Germinal center (tissue), 1 donor: ENCODE measurements around the gene P3H2.

Experiments used
- DNase-seq: peaks from one replicate; pipeline ENCODE4 v3.0.0; 2012; ENCODE audit warnings: mixed read lengths, low spot score

P3H2 gene

DNA sequence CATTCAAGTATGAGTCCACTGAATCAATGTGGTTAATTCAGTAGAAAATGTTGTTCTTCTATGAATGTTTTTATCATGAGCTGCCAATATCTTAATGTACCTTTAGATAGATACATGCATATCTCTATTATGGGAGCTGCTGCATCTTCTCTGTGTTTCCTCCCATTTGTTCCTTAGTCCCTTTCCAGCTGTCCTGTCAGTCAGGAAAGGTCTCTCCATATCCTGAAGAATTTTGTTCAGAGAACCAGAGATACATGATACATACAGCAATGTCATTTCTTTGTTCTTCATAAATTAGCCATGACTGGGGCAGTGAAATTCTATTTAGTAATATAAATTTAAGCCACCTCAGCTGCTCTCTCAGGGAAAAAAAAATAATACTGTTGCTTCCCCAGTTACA lies 103.7 kb downstream of the P3H2 start:
- no peak for DNase-seq

DNA sequence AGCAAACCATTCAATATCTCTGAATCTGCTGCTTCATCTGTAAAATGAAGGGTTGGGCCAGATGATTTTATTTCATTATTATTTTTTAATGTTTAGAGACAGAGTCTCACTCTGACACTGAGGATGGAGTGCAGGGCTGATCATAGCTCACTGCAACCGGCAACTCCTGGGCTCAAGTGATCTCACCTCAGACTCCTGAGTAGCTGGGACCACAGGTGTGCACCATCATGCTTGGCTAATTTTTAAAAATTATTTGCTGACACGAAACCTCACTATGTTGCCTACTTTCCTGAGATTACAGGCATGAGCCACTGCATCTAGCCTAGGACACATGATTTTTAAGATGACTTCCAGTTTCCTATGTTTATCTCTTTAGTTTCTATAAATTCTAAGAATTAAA lies 105.8 kb downstream of the P3H2 start:
- DNase-seq, result no peak

DNA sequence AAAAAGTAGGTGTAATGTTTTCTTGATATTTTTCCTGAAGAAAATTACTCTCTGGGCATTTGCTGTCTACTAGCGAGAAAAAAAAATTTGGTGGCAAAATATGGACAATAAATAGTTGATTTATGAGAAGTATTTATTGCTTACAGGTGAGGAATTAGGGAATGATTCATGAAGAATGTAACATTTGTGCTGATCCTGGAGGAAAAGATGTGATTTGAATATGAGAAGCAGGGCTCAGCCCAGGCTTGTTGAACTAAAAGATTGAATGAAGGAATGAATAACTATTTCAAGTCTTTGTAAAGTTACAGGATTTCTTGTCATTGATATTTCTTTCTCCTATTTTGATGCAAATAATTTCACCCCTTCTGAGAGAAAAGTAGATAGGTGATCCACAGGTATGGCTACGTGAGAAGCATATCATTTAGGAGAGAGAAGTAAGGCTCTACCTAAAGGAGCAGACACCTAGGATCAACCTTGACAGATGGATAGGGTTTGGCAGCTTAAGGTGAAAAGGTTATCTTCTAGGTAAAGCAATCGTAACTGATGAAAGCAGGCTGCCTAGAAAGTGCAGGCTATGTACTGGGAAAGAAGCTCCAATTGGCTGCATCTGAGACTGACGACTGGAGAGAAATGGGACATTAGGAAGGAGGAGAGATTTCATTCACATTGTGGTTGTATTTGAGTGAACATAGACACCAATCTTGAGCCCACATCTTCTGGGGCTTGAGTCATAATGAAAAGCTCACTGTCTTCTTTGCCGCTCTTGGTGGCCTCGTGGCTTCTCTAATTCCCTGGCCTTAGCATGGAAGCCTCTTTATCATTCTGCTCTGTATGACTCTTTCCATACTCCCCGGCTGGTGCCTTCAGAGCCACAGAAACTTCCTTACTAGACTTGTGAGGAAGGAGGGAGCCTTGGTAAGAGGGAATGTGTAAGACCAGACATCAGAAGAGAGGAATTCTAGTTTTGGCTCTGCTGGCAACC lies 106.5 kb downstream of the P3H2 start:
- no peak for DNase-seq

DNA sequence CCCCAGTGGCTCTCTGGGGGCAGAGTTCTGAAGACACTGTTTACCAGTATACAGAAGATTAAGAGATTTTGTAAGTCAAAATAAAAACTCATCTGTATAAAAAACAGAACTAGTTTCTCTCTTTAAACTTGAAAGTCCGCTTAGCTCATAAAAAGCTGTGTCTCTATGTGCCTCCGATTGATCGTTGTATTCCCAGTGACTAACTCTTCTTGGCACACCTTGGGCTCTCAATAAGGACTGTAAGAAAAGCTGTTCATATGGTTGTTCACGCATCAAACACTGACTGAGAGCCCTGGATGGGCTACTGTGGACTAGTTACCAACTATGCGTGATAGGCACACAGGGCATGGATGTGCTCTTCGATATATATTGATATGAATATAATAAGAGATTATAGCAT lies 107.9 kb downstream of the P3H2 start:
- no peak for DNase-seq

DNA sequence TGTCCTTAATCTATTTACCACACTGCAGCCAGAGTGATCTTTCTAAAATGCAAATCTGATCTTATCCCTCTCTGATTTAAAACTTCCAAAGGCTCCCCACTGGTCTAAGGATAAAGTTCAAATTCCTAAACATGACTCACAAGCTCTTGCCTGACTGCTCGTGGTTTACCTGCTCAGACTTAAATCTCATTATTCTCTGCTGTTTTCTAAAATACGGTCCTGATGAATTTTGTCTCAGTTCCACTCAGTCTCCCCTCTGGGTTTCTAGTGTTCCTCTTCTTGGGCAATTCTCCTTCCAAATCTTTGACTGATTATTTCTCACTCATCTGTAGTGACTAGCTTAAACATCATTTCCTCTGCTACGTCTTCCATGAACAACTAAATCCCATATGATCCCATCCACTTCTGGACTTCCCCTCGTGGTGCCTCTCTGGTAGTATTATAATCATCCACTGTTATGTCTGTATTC lies 108.3 kb downstream of the P3H2 start:
- no peak for DNase-seq

DNA sequence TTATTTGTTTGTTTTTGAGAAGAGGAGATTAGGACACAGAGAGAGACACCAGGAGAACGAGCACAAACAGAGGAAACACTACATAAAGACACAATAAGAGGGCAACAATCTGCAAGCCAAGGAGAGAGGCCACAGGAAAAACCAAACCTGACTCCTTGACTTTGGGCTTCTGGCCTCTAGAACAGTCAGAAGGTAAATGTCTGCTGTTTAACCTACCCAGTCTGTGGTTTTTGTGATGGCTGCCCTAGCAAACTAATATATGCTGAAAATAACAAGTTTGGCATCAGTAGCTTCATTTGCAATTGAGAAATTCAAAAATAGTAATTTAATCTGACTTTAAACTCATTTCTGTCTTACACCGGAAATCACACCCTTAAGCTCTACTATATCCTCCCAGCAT lies 110.2 kb downstream of the P3H2 start:
- no peak for DNase-seq

DNA sequence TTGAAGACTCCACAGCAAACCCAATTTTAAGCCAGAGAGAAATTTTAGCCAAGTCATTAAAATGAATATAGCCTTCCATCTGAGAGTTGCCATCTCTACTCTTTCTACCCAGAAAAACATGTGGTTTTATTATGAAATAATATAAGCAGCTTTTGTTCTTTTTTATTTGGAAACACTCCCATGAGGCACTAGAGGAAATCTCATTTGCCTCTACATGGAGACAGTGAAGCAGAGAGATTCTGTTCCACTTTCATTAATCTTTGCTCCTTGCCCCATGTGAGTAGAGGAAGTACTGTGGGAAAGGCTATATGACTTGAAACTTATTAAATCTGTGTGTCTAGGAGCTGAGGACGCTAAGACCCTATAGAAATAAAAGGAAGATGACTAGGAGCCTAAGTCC lies 111.1 kb downstream of the P3H2 start:
- no peak for DNase-seq

DNA sequence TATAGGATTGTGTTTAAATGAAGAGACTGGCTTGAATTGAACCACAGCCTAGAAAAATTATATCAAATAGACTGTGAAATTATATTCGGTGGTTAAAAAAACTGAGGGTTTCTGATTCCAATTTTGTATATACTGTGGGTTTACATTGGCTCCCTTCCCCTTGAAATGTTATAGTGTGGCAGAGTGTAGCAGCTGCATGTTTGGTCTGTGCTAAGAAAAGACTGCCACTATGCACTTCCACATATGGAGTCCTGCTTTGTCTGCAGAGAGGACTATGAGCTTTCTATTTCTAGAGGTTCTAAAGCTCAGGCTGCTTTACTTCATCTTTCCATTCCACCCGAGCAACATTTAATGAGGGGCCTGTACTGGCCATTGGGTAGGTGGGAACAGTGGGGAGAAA lies 112.3 kb downstream of the P3H2 start:
- DNase-seq, result no peak

DNA sequence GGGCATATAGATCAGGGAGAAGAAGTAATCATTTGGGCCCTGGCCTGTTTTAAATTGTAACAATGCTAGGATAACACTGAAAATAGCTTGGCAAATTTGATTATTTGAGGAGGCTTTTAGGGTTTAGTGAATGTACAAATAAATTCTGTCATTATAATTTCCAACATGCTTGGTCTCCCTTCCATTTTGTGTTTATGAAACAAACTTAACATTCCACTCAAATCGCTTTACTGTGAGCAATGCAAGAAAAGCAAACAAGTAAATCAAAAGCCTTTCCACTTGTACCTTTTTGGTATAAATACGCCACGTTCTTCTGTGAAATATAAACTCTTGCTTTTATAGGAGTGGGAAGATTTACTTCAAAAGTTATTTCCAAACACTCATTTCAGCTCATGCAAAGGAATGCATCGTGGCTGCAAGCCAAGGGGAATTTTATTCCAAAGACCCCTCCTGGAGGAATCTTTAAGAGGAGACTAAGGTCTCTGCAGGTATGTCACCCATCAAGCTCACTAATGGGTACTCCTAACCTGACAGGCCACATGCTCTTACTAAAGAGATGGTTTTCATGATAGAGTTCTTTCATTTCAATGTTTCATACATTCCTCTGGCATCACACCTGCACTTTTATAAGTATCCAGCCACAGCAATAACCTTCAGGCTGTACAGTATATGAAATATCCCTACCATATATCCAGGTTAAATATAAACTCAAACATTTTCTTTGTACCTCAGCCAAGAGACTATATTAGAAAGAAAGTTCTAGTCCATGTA lies 115.2 kb downstream of the P3H2 start:
- no peak for DNase-seq

DNA sequence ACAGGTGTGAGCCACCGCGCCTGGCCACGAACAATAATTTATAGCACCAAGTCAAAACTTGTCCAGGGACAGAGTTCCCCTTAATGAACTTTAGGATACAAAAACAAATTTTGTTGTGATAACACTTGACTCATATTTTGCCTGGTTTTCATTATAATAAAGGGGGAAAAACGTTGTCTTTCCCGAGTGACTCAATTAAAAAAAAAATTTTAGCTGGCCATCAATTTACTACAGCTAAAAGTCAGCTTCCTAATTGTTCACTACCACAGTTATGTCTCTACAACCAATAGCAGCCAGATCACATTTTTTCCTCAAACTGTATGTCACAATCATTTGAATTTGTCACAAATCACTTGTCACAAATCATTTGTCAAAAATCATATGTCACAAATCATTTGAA lies 116.0 kb downstream of the P3H2 start:
- no peak for DNase-seq

DNA sequence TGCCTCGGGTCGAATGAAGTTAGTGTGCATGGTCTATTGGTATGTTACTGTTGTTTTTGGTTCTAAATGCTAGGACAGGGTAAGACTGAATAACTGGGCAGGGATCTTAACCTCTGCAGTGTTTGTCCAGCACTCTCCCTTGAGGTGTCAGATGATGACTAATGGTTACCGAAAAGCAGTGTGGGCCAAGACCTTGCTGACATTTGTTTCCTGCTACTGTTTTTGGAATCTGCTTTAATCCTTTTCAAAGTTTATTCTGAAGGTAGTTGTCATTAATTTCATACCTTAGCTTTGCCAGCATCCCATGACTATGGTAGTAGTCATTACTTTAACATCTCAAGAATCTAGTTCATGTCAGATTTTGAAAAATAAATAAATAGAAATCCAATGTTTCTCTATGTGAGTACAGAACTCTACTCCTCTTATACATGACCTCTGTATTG lies 117.0 kb downstream of the P3H2 start:
- no peak for DNase-seq

DNA sequence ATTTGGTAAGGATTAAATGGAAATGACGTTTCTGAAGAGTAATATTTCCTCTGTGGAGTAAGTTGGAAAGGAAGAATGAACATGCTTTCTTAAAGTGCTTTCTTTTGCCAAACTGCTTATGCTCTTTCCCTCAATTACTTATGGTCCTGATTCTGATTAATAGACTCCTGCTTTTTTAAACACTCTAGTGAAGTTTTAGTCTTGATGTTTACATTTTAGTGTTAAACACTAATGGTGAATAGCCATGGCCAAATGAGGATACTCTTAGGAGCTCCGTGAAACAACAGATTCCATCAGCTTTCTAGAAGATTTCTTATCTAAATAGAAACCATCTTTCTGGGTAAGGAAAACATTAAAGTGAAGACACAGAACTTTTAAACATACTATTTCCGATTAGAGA lies 117.6 kb downstream of the P3H2 start:
- no peak for DNase-seq

DNA sequence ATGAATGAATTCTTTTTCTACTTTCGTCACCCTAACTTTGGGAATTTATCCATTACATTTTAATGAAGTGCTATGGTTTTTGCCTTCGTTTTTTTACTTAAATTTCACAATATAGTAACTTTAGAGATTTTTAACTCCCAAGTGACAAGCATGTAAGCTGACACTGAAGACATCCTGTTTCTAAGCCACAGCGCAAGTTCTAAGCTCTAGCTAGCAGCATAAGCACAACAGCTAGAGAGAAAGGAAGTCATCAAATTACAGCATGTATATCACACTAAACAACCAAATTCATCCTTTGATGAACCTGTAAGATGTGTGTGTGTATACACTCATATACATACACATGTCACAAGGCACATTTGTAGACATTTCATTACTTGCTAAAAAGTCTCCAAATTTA lies 119.3 kb downstream of the P3H2 start:
- no peak for DNase-seq

DNA sequence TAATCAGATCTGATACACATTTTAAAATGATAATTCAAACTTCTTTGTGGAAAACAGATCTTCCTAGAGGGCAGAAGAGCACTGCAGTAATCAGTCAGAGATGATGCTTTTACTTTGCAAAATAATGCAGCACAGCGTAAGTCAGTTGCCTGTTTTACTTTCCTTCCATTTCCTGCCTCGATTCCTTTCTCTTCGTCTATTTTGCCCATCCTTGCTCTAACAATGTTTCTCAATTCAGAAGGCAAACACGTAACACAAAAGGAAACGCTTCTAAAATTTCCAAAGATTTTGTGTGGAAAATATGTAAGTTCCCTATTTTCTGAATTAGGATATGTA lies 119.9 kb downstream of the P3H2 start:
- DNase-seq, result no peak

DNA sequence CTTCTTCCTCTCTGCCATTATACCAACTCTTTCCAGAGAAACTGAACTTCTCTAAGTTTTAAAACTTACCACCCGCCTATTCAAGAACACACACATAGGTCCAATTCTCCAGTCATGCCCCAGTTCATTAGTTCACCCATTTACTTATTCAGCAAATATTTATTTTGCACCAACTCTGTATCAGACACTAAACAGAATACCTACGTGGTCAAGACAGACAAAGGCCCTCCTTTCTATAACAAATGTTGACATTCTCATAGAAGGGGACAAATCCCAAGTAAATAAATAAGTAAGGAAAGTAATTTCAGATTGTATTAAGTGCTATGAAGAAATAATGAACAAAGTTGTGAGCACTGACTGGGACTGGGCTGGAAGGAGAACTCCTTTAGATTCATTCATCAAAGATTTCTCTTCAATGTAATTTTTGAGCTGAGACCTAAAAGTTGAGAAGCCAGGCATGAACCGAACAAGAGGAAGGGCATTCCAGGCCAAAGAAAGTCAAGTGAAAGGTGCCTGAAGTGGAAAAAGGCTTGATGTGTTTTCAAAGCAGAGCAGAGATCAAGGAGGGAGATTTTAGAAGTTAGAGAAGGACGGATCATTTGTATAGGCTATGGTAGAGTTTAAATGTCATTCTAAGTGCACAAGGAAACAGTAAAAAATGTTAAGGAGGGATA lies 120.4 kb downstream of the P3H2 start:
- DNase-seq, result no peak

DNA sequence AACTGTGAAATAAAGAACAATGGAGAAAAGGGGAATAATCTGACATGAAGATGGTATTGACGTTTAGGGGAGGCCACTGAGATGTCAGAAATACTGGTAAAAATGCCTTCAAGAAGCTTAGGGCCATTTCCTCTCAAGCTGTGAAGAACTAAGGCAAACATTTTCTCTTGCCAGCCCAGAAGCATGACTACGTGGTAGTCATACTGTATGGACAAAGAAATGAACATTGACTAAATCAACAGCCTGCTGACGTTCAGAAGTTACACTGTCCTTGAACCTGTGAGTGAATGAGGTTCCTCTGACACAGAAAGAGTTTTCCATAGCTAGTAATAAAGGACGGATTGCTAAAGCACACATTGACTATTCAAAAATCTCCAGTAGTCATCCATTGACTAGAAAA lies 121.0 kb downstream of the P3H2 start:
- DNase-seq, result no peak

DNA sequence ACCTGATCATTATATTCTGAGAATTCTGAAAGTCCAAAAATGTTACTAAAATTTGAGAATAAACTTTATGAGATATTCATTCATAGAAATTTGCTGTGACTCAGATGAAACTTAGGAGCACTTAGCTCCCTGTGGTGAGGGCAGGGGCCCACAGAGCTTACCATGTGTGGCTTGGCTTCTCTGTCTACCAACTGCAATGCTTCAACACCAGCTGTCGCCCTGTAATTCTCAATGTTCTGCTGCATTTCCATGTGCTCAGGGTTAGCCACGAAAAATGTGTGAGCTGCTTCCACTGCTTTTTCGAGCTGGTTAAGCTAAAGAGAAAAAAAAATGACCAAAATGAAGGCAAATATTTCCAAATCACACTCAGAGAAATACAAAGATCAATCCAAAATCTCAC lies 125.6 kb downstream of the P3H2 start:
- DNase-seq, result no peak

DNA sequence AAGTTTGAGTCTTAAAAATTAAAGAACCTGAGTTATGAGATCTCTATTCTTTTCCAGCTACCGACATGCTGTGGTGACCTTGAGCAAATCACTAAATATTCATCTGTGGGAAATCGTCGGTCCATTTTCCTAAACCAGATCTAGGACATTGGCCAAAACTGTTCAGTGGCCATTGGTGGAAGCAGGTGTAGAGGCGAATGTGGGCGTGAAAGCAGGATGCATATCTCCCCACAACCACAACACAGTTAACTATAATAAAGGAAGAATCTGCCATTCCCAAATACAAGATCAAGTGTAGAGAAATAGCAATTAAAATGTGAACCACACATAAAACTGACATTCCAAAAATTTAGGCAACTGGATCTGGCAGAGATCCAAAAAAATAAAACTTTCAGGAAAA lies 129.9 kb downstream of the P3H2 start:
- no peak for DNase-seq

DNA sequence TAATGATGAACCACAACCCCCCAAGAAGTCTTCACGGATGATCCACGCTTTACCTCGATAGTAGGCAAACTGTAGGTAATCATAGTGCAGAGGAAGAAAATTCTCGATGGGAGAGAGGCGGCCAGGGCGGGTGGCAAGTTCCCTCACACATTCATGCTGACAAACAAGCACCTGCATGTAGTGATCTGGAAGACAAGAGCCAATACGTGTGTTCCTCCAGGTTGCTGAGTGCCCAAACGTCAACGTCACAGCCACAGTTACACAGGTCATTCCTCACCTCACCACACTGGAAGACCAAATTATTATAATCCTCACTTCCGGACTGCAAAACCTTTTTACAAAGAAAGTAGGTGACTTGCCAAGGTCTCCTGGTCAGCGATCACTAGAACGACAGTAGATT lies 131.8 kb downstream of the P3H2 start:
- DNase-seq, result no peak

DNA sequence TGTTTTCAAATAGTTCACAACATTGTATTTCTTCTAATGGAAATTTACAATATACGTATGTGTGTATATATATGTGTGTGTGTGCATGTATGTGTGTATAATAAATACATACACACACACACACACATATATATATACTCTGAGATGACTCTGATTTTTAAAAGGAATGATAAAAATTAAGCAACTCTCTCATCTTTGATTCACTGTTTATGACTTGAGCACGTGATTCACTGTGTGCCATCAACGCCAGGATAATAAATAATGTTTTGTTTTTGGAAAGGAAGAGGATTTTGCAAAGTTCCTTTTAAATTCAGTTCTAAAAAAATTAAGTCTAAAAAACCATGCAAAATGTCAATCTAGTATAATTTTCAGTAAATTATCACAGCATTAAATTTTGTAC lies 132.4 kb downstream of the P3H2 start:
- no peak for DNase-seq

DNA sequence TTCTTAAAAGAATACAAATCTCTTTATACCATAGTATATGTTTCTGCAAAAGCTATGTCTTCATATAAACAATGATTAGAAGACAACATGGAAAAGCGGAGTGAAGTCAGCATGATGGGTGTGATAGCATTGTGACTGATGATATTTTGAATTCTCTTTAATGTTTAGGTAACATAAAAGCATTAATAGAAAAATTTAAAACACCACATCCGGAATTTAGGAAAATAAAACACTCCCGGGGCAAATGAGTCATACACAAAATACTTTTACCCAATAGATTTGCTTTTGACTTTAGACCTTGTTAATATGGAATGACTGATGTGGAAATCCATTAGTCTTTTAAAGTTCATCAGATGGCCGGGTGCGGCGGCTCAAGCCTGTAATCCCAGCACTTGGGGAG lies 134.7 kb downstream of the P3H2 start:
- no peak for DNase-seq

DNA sequence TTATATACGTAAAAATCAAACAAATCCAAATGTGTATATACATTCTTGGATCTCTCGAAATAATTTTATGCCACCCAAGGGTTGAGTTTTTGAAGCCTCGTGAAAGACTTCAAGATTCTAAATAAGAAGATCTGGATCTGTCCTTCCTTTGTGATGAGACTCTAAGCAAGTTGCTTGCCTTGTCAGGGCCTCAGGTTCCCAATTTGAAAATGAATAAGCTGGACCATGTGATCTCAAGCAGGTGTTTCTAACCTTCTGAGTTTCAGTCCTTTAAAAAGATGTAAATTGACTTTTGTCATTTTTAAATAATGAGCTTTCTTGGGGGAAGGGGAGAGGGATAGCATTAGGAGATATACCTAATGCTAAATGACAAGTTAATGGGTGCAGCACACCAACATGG lies 137.1 kb downstream of the P3H2 start:
- no peak for DNase-seq
